Endothelial cell of umbilical vein (primary cell): ENCODE results near the gene NDUFA11. TPM values are rescaled to one million over a fixed set of nuclear protein-coding genes. Genes with fewer than 3 reads are reported as not detected.

Experiments used
- BruUV-seq: library from RNA; stranded (reverse); fragments of 400-500 nt; replicated peaks from 2 replicates; lab custom pipeline; 2021; lab: Mats Ljungman, UMichigan
- CTCF ChIA-PET: fragments of 300-600, 350-600 bp; sonication (Branson Sonifier 250); formaldehyde crosslinking; loops from one replicate; lab custom pipeline; 2021; ENCODE audit warnings: antibody characterized with exemption, inconsistent platforms; lab: Charles Lee
- POLR2A ChIA-PET: fragments of 300-600, 350-600 bp; sonication (Branson Sonifier 250); formaldehyde crosslinking; loops from one replicate; lab custom pipeline; 2021; ENCODE audit warnings: antibody characterized with exemption, inconsistent platforms; lab: Charles Lee
- DNase-seq: peaks from one replicate; pipeline ENCODE4 v3.0.0-alpha.2; 2011; ENCODE audit warnings: low read depth, low spot score
- FAIRE-seq: peaks from 2 replicates; lab custom pipeline; 2011; peaks lifted over from hg19 to GRCh38; lab: Jason Lieb, UNC
- H2AFZ ChIP-seq: 2 replicates; pipeline ENCODE4 v1.6.0; 2012; ENCODE audit warnings: low read depth, low read length, control low read depth, inconsistent platforms
- H3K27ac ChIP-seq: 2 replicates; pipeline ENCODE4 v1.5.1; 2011; ENCODE audit warnings: low read depth, mild to moderate bottlenecking, control low read depth, low read length, moderate library complexity; ENCODE audit not compliant: insufficient read depth
- H3K27me3 ChIP-seq, 2 experiments: 2 replicates each; pipeline versions ENCODE4 v1.6.0 to v1.6.1; 2011; ENCODE audit warnings: low read length in 2 of 2, mixed read lengths in 1 of 2; ENCODE audit not compliant: control insufficient read depth in 2 of 2, insufficient read depth in 2 of 2
- H3K36me3 ChIP-seq, 2 experiments: 2 replicates in 1 of 2; 3 replicates in 1 of 2; pipeline ENCODE4 v1.5.1; 2011; ENCODE audit warnings: low read length in 2 of 2, mild to moderate bottlenecking in 1 of 2, moderate library complexity in 1 of 2; ENCODE audit not compliant: control insufficient read depth in 2 of 2, insufficient read depth in 2 of 2; ENCODE audit errors: extremely low read depth in 1 of 2
- H3K4me1 ChIP-seq: 3 replicates; pipeline ENCODE4 v1.5.1; 2011; ENCODE audit warnings: mild to moderate bottlenecking, low read length; ENCODE audit not compliant: control insufficient read depth, insufficient read depth; ENCODE audit errors: extremely low read depth
- H3K4me2 ChIP-seq: 2 replicates; pipeline ENCODE4 v1.6.1; 2011; ENCODE audit warnings: low read length, control low read depth, mixed read lengths; ENCODE audit not compliant: insufficient read depth
- H3K4me3 ChIP-seq, 3 experiments: fragments of 200-600 bp in 1 of 3; sonication (generic), shearing (Covaris generic) in 1 of 3; replicated peaks in 1 of 3; 2 replicates each; pipeline ENCODE4 v1.5.1; 2011 to 2016; ENCODE audit warnings: control low read depth in 3 of 3, low read length in 3 of 3, mild to moderate bottlenecking in 2 of 3, inconsistent platforms in 1 of 3, low read depth in 1 of 3, moderate library complexity in 1 of 3; ENCODE audit not compliant: insufficient read depth in 1 of 3
- H3K79me2 ChIP-seq: 2 replicates; pipeline ENCODE4 v1.6.0; 2012; ENCODE audit warnings: low read length, inconsistent platforms; ENCODE audit not compliant: control insufficient read depth, insufficient read depth
- H3K9ac ChIP-seq: replicated peaks from 2 replicates; pipeline ENCODE3; 2011; ENCODE audit warnings: low read length, control low read depth; ENCODE audit not compliant: insufficient read depth; ENCODE audit errors: extremely low read depth
- H3K9me1 ChIP-seq: replicated peaks from 3 replicates; pipeline ENCODE4 v1.6.0; 2011; ENCODE audit warnings: mild to moderate bottlenecking, low read length; ENCODE audit not compliant: control insufficient read depth, insufficient read depth; ENCODE audit errors: extremely low read depth
- H3K9me3 ChIP-seq: replicated peaks from 2 replicates; pipeline ENCODE4 v1.5.1; 2012; ENCODE audit warnings: low read length, inconsistent platforms; ENCODE audit not compliant: control insufficient read depth, insufficient read depth
- H4K20me1 ChIP-seq: replicated peaks from 2 replicates; pipeline ENCODE3; 2011; ENCODE audit warnings: mild to moderate bottlenecking, low read length; ENCODE audit not compliant: control insufficient read depth, insufficient read depth; ENCODE audit errors: extremely low read depth
- EZH2 ChIP-seq: IDR thresholded peaks from 2 replicates; pipeline ENCODE4 v1.6.1; 2012; ENCODE audit warnings: borderline replicate concordance, low read depth, mild to moderate bottlenecking, moderate library complexity, low read length, inconsistent platforms; ENCODE audit not compliant: severe bottlenecking
- FOS ChIP-seq: IDR thresholded peaks from 2 replicates; pipeline ENCODE4 v1.6.1; 2011; ENCODE audit warnings: mild to moderate bottlenecking, low read length, moderate library complexity, borderline replicate concordance; ENCODE audit not compliant: insufficient read depth
- GATA2 ChIP-seq: IDR thresholded peaks from 2 replicates; pipeline ENCODE4 v1.7.0; 2011; ENCODE audit warnings: low read depth, mild to moderate bottlenecking, moderate library complexity, mixed read lengths, low read length; ENCODE audit not compliant: insufficient read length, insufficient read depth
- JUN ChIP-seq: IDR thresholded peaks from 2 replicates; pipeline ENCODE4 v1.6.1; 2011; ENCODE audit warnings: borderline replicate concordance, low read depth; ENCODE audit not compliant: insufficient read length, insufficient read depth
- MYC ChIP-seq: IDR thresholded peaks from one replicate; pipeline ENCODE4 v1.6.1; 2011; ENCODE audit warnings: mild to moderate bottlenecking, low read depth, low read length
- POLR2A ChIP-seq: IDR thresholded peaks from 2 replicates; pipeline ENCODE4 v1.6.1; 2012; ENCODE audit warnings: low read depth, mild to moderate bottlenecking, control low read depth, low read length
- POLR2AphosphoS5 ChIP-seq: IDR thresholded peaks from 2 replicates; pipeline ENCODE4 v1.6.1; 2012; ENCODE audit warnings: low read depth, mild to moderate bottlenecking, control low read depth, low read length, moderate library complexity; ENCODE audit not compliant: insufficient read depth
- dilution Hi-C: fragments of 300-500 bp; cut with MboI; formaldehyde crosslinking; loops from one replicate; pipeline ENCODE4 v1.15.0; 2019; ENCODE audit warnings: low sequenced_read_pairs; ENCODE audit not compliant: extremely low pct_ligation_motif_present
- intact Hi-C: fragments of 100-400 bp; cut with micrococcal nuclease; formaldehyde crosslinking; loops from one replicate; pipeline ENCODE4 v1.10.0; 2022
- polyA plus RNA-seq, 4 experiments: library from polyadenylated mRNA; depleted of rRNA in 3 of 4; stranded (reverse) in 3 of 4; unstranded in 1 of 4; fragments of >200 nt; gene quantifications; 2 replicates each; pipeline versions ENCODE4 v1.2.1 to v1.2.3, GENCODE V29; 2011 to 2012; ENCODE audit warnings: missing spikeins in 1 of 4
- total RNA-seq: library from RNA; stranded (reverse); gene quantifications from 2 replicates; pipeline ENCODE4 v1.2.3, GENCODE V29; 2021
- TF ChIP-seq, protein P1 (sequence below), 2 donors: IDR thresholded peaks; 1 replicate in 1 of 2; 2 replicates in 1 of 2; pipeline ENCODE4 v1.5.1; 2011; ENCODE audit warnings: low read length in 2 of 2, mild to moderate bottlenecking in 2 of 2, moderate library complexity in 2 of 2, control low read depth in 1 of 2, inconsistent platforms in 1 of 2, low read depth in 1 of 2; ENCODE audit not compliant: insufficient read depth in 1 of 2; ENCODE audit errors: extremely low read depth in 1 of 2
- TF ChIP-seq, protein P2 (sequence below): IDR thresholded peaks from 2 replicates; pipeline ENCODE4 v1.6.1; 2011; ENCODE audit not compliant: insufficient read depth, insufficient read length

NDUFA11 gene
- total and polyA plus RNA-seq, 2 donors (not counting 3 experiments of a cell fraction or from before 2014, with no cell fraction given), result 281 to 876 TPM

DNA sequence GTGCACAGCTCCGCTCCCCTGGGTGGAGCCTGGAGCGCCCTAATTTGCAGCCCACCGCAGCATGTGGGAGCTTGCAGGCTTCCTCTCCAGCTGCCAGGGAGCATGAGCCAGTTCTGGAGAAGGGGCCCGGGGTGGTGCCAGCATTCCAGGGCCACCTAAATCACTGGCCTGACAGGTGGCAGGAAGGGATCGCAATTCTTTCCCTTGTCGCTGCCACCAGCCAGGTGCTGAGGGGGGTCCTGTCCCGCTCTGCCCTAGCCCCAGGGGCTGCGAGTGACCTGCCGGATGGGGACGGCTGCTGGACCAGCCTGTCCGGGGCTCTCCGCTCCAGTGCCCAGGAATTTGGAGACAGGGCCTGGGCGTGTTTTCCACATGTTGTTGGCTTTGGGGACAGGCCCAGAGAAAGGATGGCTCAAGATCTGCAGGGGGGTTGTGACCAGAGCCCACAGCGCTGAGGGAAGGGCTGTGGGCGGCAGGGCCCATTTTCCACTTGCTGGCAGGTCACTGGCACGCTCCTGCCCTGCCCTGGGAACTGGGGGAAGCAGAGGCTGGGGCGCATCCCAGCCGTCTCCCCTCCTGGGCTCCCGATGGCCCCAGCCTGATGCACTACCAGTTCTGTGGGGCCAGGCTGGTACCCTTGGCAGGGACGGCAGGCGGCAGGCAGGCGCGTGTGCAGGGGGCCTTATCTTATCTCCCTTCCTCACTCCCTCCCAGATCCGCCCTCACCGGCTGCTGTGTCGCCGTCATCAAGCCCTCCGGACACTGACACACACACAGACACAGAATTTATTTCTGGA, 9.5 kb downstream of the NDUFA11 start:
- no peaks in the 10 kb centered on the region for H3K9me3 ChIP-seq
- no peaks in the 10 kb centered on the region for H3K9me1 ChIP-seq
- H2AFZ ChIP-seq, result no peak overlapping the region
- H3K4me1 ChIP-seq, result peaks cover 19% of the 10 kb centered on the region
- ChIA-PET CTCF (interaction anchor here (1.0 to 5.0 kb wide), 3 partner anchors 66 to 128 kb away, joined by 7 to 76 read pairs (median 7); partner anchors contain the start of gene NRTN), POLR2A (no interaction called here)
- peaks cover 0 to 12% of the 10 kb centered on the region in 2 experiments for H3K36me3 ChIP-seq
- H3K79me2 ChIP-seq, result peaks cover 5% of the 10 kb centered on the region
- H3K27ac ChIP-seq, result peak overlapping the region; percentile 20
- intact Hi-C loops (no loop called here), dilution Hi-C loops (no loop called here)
- H3K9ac ChIP-seq, result no peak overlapping the region
- peak; percentile 51 for DNase-seq
- FAIRE-seq, result peak; percentile 82
- no peaks in the 10 kb centered on the region for H3K27me3 ChIP-seq
- no peak overlapping the region for H3K4me3 ChIP-seq
- BruUV-seq, result no TSS peak
- no peak overlapping the region for H3K4me2 ChIP-seq
- H4K20me1 ChIP-seq, result no peaks in the 10 kb centered on the region
- no peak for TF ChIP-seq EZH2
- peak; percentile 37 for TF ChIP-seq POLR2AphosphoS5
- TF ChIP-seq GATA2, result peak; percentile 85

DNA sequence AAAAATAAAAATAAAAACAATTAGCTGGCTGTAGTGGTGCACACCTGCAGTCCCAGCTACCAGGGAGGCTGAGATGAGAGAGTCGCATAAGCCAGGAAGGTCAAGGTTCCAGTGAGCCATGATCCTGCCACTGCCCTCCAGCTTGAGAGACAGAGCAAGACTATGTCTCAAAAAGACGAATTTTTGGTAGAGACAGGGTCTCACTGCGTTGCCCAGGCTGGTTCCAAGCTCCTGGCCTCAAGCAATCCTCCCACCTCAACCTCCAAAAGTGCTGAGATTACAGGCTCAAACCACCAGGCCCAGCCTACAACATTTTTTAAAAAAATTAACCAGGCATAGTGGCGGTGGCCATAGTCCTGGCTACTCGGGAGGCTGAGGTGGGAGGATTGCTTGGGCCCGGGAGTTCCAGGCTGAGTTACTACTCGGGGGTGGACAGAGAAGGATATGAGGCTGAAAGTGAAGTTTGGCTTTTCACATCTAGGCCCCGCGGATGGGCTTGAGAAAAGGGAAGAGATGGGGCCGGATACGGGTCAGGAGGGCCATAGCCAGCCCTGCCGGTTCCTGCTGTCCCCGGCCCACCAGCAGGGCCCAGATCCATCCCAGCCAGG, 10.2 kb downstream of the NDUFA11 start:
- intact Hi-C loops (no loop called here), dilution Hi-C loops (no loop called here)
- DNase-seq, result no peak
- Histone ChIP-seq H3K9me3 (no peaks in the 10 kb centered on the region), H3K79me2 (peaks cover 4% of the 10 kb centered on the region), H3K4me2 (no peak overlapping the region), H2AFZ (no peak overlapping the region), H3K27me3 (no peaks in the 10 kb centered on the region), H3K27ac (no peak overlapping the region), H3K4me1 (peaks cover 19% of the 10 kb centered on the region), H3K36me3 (peaks cover 0 to 12% of the 10 kb centered on the region in 2 experiments), H3K9ac (no peak overlapping the region), H3K9me1 (no peaks in the 10 kb centered on the region), H3K4me3 (no peak overlapping the region), H4K20me1 (no peaks in the 10 kb centered on the region)
- ChIA-PET CTCF (interaction anchor here (1.0 to 5.0 kb wide), 3 partner anchors 65 to 129 kb away, joined by 7 to 76 read pairs (median 7); partner anchors contain the start of gene NRTN), POLR2A (no interaction called here)
- BruUV-seq, result no TSS peak
- TF ChIP-seq, protein P1, sequence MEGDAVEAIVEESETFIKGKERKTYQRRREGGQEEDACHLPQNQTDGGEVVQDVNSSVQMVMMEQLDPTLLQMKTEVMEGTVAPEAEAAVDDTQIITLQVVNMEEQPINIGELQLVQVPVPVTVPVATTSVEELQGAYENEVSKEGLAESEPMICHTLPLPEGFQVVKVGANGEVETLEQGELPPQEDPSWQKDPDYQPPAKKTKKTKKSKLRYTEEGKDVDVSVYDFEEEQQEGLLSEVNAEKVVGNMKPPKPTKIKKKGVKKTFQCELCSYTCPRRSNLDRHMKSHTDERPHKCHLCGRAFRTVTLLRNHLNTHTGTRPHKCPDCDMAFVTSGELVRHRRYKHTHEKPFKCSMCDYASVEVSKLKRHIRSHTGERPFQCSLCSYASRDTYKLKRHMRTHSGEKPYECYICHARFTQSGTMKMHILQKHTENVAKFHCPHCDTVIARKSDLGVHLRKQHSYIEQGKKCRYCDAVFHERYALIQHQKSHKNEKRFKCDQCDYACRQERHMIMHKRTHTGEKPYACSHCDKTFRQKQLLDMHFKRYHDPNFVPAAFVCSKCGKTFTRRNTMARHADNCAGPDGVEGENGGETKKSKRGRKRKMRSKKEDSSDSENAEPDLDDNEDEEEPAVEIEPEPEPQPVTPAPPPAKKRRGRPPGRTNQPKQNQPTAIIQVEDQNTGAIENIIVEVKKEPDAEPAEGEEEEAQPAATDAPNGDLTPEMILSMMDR (IDR thresholded peaks at IDR 0.05; ENCODE audit: extremely low read depth in 1 of 2, insufficient read depth in 1 of 2, low read depth in 1 of 2, low read length in 2 of 2), result no peak
- TF ChIP-seq FOS, result no peak
- no peak for TF ChIP-seq JUN
- TF ChIP-seq EZH2, result no peak
- TF ChIP-seq, protein P2, sequence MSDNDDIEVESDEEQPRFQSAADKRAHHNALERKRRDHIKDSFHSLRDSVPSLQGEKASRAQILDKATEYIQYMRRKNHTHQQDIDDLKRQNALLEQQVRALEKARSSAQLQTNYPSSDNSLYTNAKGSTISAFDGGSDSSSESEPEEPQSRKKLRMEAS, result no peak
- TF ChIP-seq GATA2, result no peak
- TF ChIP-seq POLR2AphosphoS5, result no peak
- no peak for TF ChIP-seq MYC
- no peak for TF ChIP-seq POLR2A
- FAIRE-seq, result no peak
